Subcutaneous abdominal adipose tissue (tissue), 5 donors: ENCODE results near the gene TMEM80.

Source experiments
- H3K27ac ChIP-seq: one replicate; pipeline ENCODE4 v1.7.0; 2013; ENCODE audit warnings: low read depth, mild to moderate bottlenecking, inconsistent platforms, low read length, moderate library complexity
- H3K27me3 ChIP-seq, 5 donors: one replicate each; pipeline ENCODE4 v1.7.0; 2013; ENCODE audit warnings: low read length in 5 of 5, inconsistent platforms in 1 of 5; ENCODE audit not compliant: control insufficient read depth in 5 of 5, insufficient read depth in 4 of 5
- H3K36me3 ChIP-seq, 5 donors: one replicate each; pipeline ENCODE4 v1.7.0; 2013; ENCODE audit warnings: low read length in 5 of 5; ENCODE audit not compliant: control insufficient read depth in 5 of 5, insufficient read depth in 5 of 5
- H3K4me1 ChIP-seq, 5 donors: one replicate each; pipeline ENCODE4 v1.7.0; 2013; ENCODE audit warnings: low read length in 5 of 5, mild to moderate bottlenecking in 3 of 5, moderate library complexity in 1 of 5; ENCODE audit not compliant: control insufficient read depth in 5 of 5, insufficient read depth in 5 of 5
- H3K4me3 ChIP-seq, 5 donors: one replicate each; pipeline ENCODE4 v1.7.0; 2013; ENCODE audit warnings: low read length in 5 of 5, low read depth in 1 of 5
- H3K9ac ChIP-seq, 5 donors: one replicate each; pipeline ENCODE4 v1.7.0; 2013; ENCODE audit warnings: low read length in 5 of 5, mild to moderate bottlenecking in 4 of 5, moderate library complexity in 3 of 5
- H3K9me3 ChIP-seq, 5 donors: one replicate each; pipeline ENCODE4 v1.7.0; 2013; ENCODE audit warnings: low read length in 5 of 5; ENCODE audit not compliant: control insufficient read depth in 5 of 5
- donor health status: healthy.
- donor health status: healthy.
- donor health status: healthy.
- donor health status: healthy.
- donor health status: healthy.

TMEM80 gene

DNA sequence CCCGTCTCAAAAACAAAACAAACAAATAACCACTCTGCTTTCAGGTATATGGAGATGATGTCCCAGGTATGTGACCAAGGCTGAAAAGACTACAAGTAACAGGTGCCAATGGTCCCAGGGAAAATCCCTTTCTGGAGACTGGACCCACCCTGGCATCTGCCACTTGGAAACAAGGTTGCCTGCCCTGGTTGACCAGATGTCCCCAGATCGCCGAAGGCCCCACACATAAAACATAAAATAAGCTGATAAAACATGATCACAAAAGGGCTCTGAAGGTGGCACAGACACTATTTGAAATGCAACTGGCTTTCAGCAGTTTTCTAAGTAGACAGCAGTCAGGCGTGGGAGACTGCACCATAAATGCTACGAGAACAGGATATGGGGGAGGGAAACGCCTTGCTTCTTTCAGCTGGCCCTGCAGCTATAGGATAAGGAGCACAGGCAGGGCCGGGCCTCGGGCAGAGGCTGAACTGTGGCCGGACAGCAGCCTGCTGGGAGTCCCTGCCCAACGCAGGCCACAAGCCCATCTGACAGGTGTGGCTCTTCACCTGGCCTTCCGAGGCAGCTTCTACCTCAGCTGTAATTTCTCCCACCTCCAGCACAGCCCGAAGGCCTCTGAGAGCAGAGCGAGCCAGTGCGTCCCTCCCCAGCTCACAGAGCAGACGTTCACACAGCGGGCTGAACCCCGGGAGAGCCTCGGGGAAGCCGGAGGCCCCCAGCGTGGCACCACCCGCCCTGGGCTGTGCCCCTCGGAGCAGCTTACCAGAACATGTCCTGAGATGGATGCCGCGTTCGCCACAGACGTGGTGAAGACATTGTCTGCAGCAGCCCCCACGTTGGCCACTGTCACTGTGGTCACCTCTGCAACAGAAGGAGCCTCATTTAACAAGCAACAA, 4.6 kb upstream of the TMEM80 start:
- Histone ChIP-seq H3K36me3 (peaks cover 0 to 39% (median 34%) of the 10 kb centered on the region in 5 donors), H3K4me1 (peaks cover 0 to 20% (median 16%) of the 10 kb centered on the region in 5 donors), H3K9me3 (no peaks in the 10 kb centered on the region), H3K4me3 (no peak overlapping the region), H3K27me3 (no peaks in the 10 kb centered on the region), H3K9ac (no peak overlapping the region), H3K27ac (no peak overlapping the region)

DNA sequence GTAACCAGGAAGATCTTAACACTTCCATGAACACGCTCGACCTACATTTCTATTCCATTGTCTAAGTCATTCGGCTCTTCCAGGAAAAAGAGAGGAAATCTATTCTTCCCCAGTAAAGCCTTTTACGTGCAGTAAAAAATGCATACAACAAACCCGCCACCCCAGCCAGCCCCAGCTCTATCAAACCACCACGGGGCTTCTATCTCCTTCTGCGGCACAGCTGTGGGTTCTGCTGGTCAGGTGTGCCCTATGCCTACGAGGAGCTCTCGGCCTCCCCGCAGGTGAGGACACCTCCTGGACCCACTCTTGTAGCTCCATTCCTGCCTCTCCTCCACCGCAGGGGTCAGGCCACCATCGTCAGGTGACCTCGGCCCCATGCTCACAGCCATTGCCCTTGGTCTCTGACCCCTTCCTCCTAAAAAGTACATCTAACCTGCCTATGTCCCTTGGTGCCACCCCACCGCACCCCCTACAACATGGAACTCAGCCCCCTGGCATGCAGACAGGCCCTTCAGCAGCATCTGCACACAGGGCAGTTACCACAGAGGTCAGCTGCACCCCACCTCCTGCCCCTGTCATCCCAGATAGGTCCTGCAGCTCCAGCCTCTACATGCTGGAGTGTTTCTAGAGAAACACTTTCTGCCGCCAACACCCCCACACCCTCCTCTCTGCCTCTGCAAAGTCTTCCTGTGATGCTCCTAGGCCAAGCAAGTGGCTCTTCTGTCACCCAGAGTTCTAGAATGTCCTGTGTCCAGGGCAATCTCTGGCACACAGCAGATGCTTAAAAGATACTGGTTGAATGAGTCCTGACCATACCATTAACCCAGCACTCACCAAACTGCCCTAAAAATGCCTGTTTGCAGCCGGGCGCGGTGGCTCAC, 3.7 kb upstream of the TMEM80 start:
- no peak overlapping the region for H3K9ac ChIP-seq
- no peaks in the 10 kb centered on the region for H3K9me3 ChIP-seq
- H3K27ac ChIP-seq: no peak overlapping the region
- H3K27me3 ChIP-seq: no peaks in the 10 kb centered on the region
- peaks cover 0 to 31% (median 26%) of the 10 kb centered on the region in 5 donors for H3K36me3 ChIP-seq
- peaks cover 0 to 29% (median 24%) of the 10 kb centered on the region in 5 donors for H3K4me1 ChIP-seq
- H3K4me3 ChIP-seq: no peak overlapping the region

DNA sequence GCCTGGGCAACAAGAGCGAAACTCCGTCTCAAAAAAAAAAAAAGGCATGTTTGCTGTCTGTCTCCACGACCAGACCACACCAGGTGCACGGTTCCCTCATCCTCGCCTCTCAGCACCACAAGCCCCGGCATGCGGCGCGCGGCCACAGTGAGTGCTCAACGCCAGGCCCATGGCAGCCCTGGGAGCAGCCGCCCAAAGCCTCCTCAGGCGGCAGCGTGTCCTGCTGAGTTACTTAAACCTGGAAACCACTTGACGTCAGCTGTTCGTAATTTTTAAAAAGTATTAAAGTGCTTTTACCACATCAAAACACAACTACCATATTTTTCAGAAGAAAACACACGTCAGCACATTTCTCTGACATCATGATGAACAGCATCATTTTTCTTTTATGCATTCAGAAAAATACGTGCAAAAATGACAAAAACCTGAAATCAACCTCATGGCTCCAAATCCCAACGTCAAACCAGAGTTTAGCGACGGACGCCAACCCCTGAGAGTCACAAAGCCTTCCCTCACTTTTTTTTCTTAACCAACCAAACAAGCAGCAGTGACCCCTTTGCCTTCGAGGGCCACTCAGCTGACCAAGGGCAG, 2.7 kb upstream of the TMEM80 start:
- H3K4me3 ChIP-seq: peak overlapping the region in 1 of 5 donors; percentile 78

DNA sequence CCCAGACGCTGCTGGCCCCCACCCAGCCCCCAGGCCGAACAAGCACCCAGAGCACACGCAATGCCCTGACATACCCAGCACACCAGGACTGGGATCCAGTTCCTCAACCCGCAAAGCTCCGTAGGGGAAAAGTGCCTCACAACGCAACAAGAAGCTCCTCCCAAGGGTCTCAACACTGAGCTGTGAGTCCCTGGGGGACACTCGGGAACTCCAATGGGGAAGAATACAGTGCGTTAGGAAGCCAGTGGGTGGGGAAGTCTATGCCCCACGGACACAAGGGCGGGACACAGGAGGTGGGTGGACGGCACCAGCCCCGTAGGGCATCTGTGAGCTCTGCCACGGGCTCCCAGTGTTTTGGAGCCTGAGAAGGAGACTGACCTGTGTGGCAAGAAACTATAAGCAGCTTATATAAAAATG, 2.2 kb upstream of the TMEM80 start:
- Histone ChIP-seq H3K9ac (peak overlapping the region in 4 of 5 donors; percentile 26 to 72 (median 44)), H3K27ac (peak overlapping the region; percentile 44), H3K4me1 (peaks cover 0 to 44% (median 32%) of the 10 kb centered on the region in 5 donors), H3K9me3 (no peaks in the 10 kb centered on the region), H3K36me3 (peaks cover 0 to 18% (median 11%) of the 10 kb centered on the region in 5 donors), H3K27me3 (no peaks in the 10 kb centered on the region), H3K4me3 (peak overlapping the region in 4 of 5 donors; percentile 32 to 88 (median 62))

More for the DNA sequence above, 2.7 kb upstream of the TMEM80 start:
- peak overlapping the region in 2 of 5 donors; percentile 57 to 72 for H3K9ac ChIP-seq
- peaks cover 0 to 23% (median 16%) of the 10 kb centered on the region in 5 donors for H3K36me3 ChIP-seq
- no peak overlapping the region for H3K27ac ChIP-seq
- no peaks in the 10 kb centered on the region for H3K27me3 ChIP-seq
- H3K9me3 ChIP-seq: no peaks in the 10 kb centered on the region
- peaks cover 0 to 39% (median 29%) of the 10 kb centered on the region in 5 donors for H3K4me1 ChIP-seq

DNA sequence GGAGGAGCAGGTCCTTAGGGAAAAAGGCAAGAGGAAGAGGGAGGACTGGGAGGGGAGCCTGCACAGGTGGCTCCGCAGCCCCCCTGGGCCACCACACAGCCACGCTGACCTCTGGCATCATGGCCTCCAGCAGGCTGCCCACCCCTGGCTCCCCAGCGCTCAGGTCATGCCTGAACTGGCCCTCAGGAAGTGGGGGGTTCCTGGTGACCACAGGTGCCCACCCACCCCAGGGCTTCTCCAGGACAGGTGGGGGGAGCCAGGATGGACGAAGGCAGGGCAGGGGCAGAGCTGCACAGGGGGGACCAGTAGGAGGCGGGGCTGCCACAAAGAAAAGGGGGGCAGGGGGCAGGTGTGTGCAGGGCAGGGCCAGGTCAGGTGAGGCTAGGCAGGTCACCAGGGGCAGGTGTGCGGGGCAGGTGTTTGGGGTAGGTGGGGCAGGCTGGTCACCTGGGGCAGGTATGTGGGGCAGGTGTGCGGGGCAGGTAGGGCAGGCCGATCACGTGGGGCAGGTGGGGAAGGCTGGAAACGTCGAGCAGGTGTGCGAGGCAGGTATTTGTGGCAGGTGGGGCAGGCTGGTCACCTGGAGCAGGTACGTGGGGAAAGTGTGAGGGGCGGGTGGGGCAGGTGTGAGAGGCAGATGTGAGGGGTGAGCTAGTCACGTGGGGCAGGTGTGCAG, 1.6 kb upstream of the TMEM80 start:
- H3K4me3 ChIP-seq: peak overlapping the region in 4 of 5 donors; percentile 32 to 88 (median 62)
- peaks cover 0 to 45% (median 35%) of the 10 kb centered on the region in 5 donors for H3K4me1 ChIP-seq
- H3K27ac ChIP-seq: peak overlapping the region; percentile 44
- no peaks in the 10 kb centered on the region for H3K9me3 ChIP-seq
- H3K9ac ChIP-seq: peak overlapping the region in 4 of 5 donors; percentile 26 to 72 (median 44)
- no peaks in the 10 kb centered on the region for H3K27me3 ChIP-seq
- peaks cover 0 to 14% (median 7%) of the 10 kb centered on the region in 5 donors for H3K36me3 ChIP-seq

DNA sequence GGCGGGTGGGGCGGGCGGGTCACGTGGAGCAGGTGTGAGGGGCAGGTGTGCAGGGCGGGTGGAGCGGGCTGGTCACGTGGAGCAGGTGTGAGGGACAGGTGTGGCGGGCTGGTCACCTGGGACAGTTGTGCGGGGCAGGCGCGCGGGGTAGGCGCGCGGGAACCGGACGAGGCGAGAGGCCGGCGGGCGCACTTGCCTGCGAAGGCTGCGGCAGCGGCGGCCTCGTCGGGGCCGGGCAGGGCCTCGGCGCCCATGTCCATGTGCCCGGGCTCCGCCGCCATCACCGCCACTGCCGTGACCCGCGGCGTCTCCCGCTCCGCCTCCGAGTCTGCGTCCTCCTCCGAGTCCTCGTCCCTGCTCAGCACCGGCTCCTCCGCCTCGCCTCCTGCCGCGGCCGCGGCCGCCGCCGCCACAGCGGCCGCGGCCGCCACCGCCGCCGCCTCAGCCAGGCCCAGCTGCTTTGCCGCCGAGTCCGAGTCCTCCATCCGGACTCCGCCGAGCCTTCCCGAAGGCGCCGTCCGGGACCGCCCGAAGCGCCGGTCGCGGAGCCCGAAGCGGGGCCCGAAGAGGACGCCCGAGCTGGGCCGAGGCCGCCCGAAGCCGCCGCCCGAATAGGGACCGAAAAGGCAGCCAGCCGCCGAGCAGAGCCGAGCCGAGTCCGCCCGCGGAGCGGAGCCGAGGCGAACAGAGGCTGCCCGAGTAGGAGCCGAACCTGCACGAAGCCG, 891 bp upstream of the TMEM80 start, which contains the start of gene DEAF1:
Gene DEAF1 (minus strand): TSS at position 660 of the 725 bp plus-strand sequence. CDS start 175 bp downstream, at position 485.
- Histone ChIP-seq H3K9me3 (no peaks in the 10 kb centered on the region), H3K4me3 (peak within 1 kb of the TSS; percentile 78 to 88 (median 83)), H3K9ac (peak within 1 kb of the TSS; percentile 63 to 99 (median 92)), H3K27ac (peak within 1 kb of the TSS; percentile 95), H3K36me3 (peaks cover 0 to 13% (median 6%) of the 10 kb centered on the region in 5 donors), H3K4me1 (peaks cover 0 to 45% (median 35%) of the 10 kb centered on the region in 5 donors), H3K27me3 (no peaks in the 10 kb centered on the region)

DNA sequence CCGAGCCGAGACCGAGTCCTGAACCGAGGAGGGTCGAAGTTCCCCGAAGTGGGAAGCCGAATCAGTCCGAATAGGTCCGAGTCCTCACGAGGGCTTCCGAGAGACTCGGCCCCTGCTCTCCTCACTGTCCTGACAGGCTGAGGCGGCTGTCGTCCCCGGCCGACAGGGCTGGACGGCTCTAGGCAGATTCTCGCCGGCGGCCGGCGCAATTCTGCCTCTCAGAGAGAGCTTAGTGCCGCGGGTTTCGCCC, 403 bp upstream of the TMEM80 start:
- H3K27me3 ChIP-seq: no peaks in the 10 kb centered on the region

DNA sequence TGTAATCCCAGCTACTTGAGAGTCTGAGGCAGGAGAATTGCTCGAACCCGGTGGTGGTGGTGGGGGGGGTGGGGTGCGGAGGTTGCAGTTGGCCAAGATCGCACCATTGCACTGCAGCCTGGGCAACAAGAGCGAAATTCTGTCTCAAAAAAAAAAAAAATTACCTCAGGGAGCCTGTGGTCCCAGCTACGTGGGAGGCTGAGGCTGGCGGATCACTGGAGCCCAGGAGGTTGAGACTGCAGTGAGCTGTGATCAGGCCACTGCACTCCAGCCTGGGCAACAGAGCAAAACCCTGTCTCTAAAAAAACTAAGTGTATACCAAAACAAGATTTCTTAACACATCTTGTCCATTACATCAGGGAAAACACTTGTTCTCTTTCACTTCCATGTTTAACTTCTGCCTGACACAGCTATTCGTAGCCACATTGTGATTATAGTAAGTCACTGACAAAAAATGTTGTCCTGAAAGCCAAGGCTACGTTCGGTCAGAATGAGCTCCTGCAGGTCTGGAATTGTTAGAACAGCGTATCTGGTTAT, 1.4 kb downstream of the TMEM80 start:
- Histone ChIP-seq H3K36me3 (peaks cover 0 to 24% (median 13%) of the 10 kb centered on the region in 5 donors), H3K4me3 (peak overlapping the region in 2 of 5 donors; percentile 83 to 88), H3K9ac (peak overlapping the region in 3 of 5 donors; percentile 4 to 56 (median 39)), H3K27me3 (no peaks in the 10 kb centered on the region), H3K4me1 (peaks cover 0 to 45% (median 35%) of the 10 kb centered on the region in 5 donors), H3K9me3 (no peaks in the 10 kb centered on the region), H3K27ac (peak overlapping the region; percentile 95)

More for the DNA sequence above, 403 bp upstream of the TMEM80 start:
- Histone ChIP-seq H3K27ac (peak overlapping the region; percentile 95), H3K9me3 (no peaks in the 10 kb centered on the region), H3K4me3 (peak overlapping the region in 4 of 5 donors; percentile 78 to 88 (median 81)), H3K36me3 (peaks cover 0 to 14% (median 7%) of the 10 kb centered on the region in 5 donors), H3K4me1 (peaks cover 0 to 45% (median 35%) of the 10 kb centered on the region in 5 donors), H3K9ac (peak overlapping the region; percentile 19 to 99 (median 92))
